ENCODE data around the gene TSPAN3.

TSPAN3 gene

GRCh38 chr15:77015646-77016320, 55.1 kb downstream of the TSPAN3 start:
- H3K27ac ChIP-seq (ENCODE audit: low read depth, low read length): no peak overlapping the region
- no peak overlapping the region for H2BK5ac ChIP-seq (ENCODE audit: low read length)
- DNase-seq: no peak
- no peaks in the 10 kb centered on the region for H3K4me1 ChIP-seq (ENCODE audit: control insufficient read depth, low read depth, low read length)
- no peaks in the 10 kb centered on the region for H3K36me3 ChIP-seq (ENCODE audit: control insufficient read depth, insufficient read depth, low read length)
- no peak overlapping the region for H2BK120ac ChIP-seq (ENCODE audit: low read depth, low read length)
- H4K8ac ChIP-seq (ENCODE audit: low read depth, low read length): no peak overlapping the region
- no peak overlapping the region for H3K4me3 ChIP-seq (ENCODE audit: low read length)
- no peaks in the 10 kb centered on the region for H3K79me2 ChIP-seq (ENCODE audit: control insufficient read depth, insufficient read depth, low read length)
- no peak overlapping the region for H2AK5ac ChIP-seq (ENCODE audit: low read length)
- no peak overlapping the region for H3K18ac ChIP-seq (ENCODE audit: low read length)
- H3K56ac ChIP-seq (ENCODE audit: low read length): no peak overlapping the region
- H2BK15ac ChIP-seq (replicated peaks; ENCODE audit: low read depth): no peak overlapping the region
- no CpG with 5 or more reads among the region's 21 CpGs for WGBS (ENCODE audit: extremely low coverage, insufficient coverage, low lambda C conversion rate)
- H3K9ac ChIP-seq (ENCODE audit: low read length): no peak overlapping the region
- no peak overlapping the region for H3K4me2 ChIP-seq (ENCODE audit: low read length)
- no peak overlapping the region for H3K23ac ChIP-seq (ENCODE audit: low read length)
- no peaks in the 10 kb centered on the region for H3K27me3 ChIP-seq (ENCODE audit: insufficient read depth, low read length, poor library complexity)
- H3K4ac ChIP-seq (ENCODE audit: low read depth, low read length): no peak overlapping the region
- H3K79me1 ChIP-seq (ENCODE audit: low read length): no peaks in the 10 kb centered on the region
- no peak overlapping the region for H4K5ac ChIP-seq (ENCODE audit: low read length)

DNA sequence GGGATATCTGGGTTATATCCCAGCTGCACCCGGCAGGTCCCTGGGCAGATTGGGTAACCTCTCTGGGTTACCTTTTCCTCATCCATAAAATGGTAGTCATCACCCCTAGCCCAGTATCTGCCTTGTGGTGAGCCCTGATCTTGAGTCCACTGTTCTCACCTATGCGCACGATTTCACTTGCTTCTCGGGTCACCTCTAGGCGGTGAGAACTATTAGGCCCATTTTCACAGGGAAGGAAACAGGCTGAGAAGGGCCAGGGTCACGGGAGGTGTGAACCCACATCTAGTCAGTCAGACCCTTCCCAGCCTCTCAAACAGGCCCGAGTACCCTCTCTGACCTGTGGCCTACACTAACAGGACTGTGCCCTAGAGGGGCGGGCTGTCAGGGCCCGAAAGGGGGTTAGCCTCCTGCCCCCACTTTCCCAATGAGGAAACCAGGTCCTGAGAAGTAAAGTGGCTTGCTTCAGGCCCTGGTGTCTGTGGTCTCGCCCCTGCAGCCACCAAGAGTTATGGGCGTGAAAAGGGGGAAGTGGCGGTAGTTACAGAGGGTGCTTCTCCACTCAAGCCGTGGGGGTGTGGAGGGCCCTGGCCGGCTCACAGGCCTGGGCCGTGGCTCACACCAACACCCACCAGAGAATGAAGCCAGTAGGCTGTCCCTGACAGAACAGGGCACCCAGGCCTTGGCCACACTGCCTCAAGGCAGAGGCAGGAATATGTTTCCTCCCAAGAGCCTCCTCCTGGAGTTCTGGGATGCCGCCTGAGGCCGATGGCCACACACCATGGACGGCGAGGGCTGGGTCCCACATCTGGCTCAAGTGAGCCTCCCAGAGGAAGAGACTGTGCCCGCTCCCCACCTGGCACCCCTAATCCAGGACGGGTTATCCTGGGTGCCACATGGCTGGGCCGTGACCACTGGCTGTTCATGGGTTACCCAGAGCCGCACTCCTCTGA, 56.5 kb downstream of the TSPAN3 start:
- H3K4me2 ChIP-seq (ENCODE audit: low read length): no peak overlapping the region
- no peaks in the 10 kb centered on the region for H3K27me3 ChIP-seq (ENCODE audit: insufficient read depth, low read length, poor library complexity)
- no peak overlapping the region for H2AK5ac ChIP-seq (ENCODE audit: low read length)
- H2BK15ac ChIP-seq (replicated peaks; ENCODE audit: low read depth): no peak overlapping the region
- no peaks in the 10 kb centered on the region for H3K36me3 ChIP-seq (ENCODE audit: control insufficient read depth, insufficient read depth, low read length)
- no peaks in the 10 kb centered on the region for H3K79me1 ChIP-seq (ENCODE audit: low read length)
- H3K4me1 ChIP-seq (ENCODE audit: control insufficient read depth, low read depth, low read length): no peaks in the 10 kb centered on the region
- H3K23ac ChIP-seq (ENCODE audit: low read length): no peak overlapping the region
- H3K27ac ChIP-seq (ENCODE audit: low read depth, low read length): no peak overlapping the region
- no peak overlapping the region for H4K8ac ChIP-seq (ENCODE audit: low read depth, low read length)
- H3K56ac ChIP-seq (ENCODE audit: low read length): no peak overlapping the region
- no peaks in the 10 kb centered on the region for H3K79me2 ChIP-seq (ENCODE audit: control insufficient read depth, insufficient read depth, low read length)
- H4K5ac ChIP-seq (ENCODE audit: low read length): no peak overlapping the region
- H2BK5ac ChIP-seq (ENCODE audit: low read length): no peak overlapping the region
- H3K18ac ChIP-seq (ENCODE audit: low read length): no peak overlapping the region
- no peak overlapping the region for H3K4ac ChIP-seq (ENCODE audit: low read depth, low read length)
- H2BK120ac ChIP-seq (ENCODE audit: low read depth, low read length): no peak overlapping the region
- no peak for DNase-seq
- no peak overlapping the region for H3K4me3 ChIP-seq (ENCODE audit: low read length)
- no CpG with 5 or more reads among the region's 23 CpGs for WGBS (ENCODE audit: extremely low coverage, insufficient coverage, low lambda C conversion rate)
- no peak overlapping the region for H3K9ac ChIP-seq (ENCODE audit: low read length)

GRCh38 chr15:77013776-77014131, 57.2 kb downstream of the TSPAN3 start:
- Histone ChIP-seq H3K56ac (ENCODE audit: low read length) (no peak overlapping the region), H3K27me3 (ENCODE audit: insufficient read depth, low read length, poor library complexity) (no peaks in the 10 kb centered on the region), H3K36me3 (ENCODE audit: control insufficient read depth, insufficient read depth, low read length) (no peaks in the 10 kb centered on the region), H3K23ac (ENCODE audit: low read length) (no peak overlapping the region), H3K4me2 (ENCODE audit: low read length) (no peak overlapping the region), H3K4me1 (ENCODE audit: control insufficient read depth, low read depth, low read length) (no peaks in the 10 kb centered on the region), H3K27ac (ENCODE audit: low read depth, low read length) (no peak overlapping the region), H2BK5ac (ENCODE audit: low read length) (no peak overlapping the region), H3K79me1 (ENCODE audit: low read length) (no peaks in the 10 kb centered on the region), H3K4me3 (ENCODE audit: low read length) (no peak overlapping the region), H2BK15ac (replicated peaks; ENCODE audit: low read depth) (no peak overlapping the region), H4K5ac (ENCODE audit: low read length) (no peak overlapping the region), H3K18ac (ENCODE audit: low read length) (no peak overlapping the region), H3K79me2 (ENCODE audit: control insufficient read depth, insufficient read depth, low read length) (no peaks in the 10 kb centered on the region), H2BK120ac (ENCODE audit: low read depth, low read length) (no peak overlapping the region), H3K4ac (ENCODE audit: low read depth, low read length) (no peak overlapping the region), H4K8ac (ENCODE audit: low read depth, low read length) (no peak overlapping the region), H3K9ac (ENCODE audit: low read length) (no peak overlapping the region), H2AK5ac (ENCODE audit: low read length) (no peak overlapping the region)
- DNase-seq: peak; percentile 66
- WGBS (ENCODE audit: extremely low coverage, insufficient coverage, low lambda C conversion rate): no CpG with 5 or more reads among the region's 6 CpGs

DNA sequence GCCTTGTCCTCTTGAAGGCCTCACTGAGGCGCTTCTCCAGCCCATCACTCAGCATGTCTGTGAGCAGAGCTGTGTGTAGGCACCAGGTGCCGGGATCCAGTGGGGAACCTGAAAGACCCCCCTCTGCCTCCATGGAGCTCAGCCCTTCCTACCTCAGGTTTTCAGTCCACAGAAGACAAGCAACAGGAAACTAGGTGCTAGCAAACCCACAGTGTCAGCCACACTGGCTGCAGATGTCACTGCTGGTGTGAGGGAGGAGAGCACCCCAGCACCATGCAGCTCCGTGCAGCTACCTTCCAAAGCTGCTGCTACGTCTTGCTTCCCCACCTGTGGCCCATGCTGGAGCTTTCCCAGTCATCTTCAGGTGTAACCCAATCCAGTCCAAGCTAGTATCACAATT, 58.0 kb downstream of the TSPAN3 start:
- Histone ChIP-seq H3K79me1 (ENCODE audit: low read length) (no peaks in the 10 kb centered on the region), H3K27ac (ENCODE audit: low read depth, low read length) (no peak overlapping the region), H2BK120ac (ENCODE audit: low read depth, low read length) (no peak overlapping the region), H3K9ac (ENCODE audit: low read length) (no peak overlapping the region), H3K18ac (ENCODE audit: low read length) (no peak overlapping the region), H3K27me3 (ENCODE audit: insufficient read depth, low read length, poor library complexity) (no peaks in the 10 kb centered on the region), H3K4me1 (ENCODE audit: control insufficient read depth, low read depth, low read length) (no peaks in the 10 kb centered on the region), H3K4me3 (ENCODE audit: low read length) (no peak overlapping the region), H3K4me2 (ENCODE audit: low read length) (no peak overlapping the region), H2BK5ac (ENCODE audit: low read length) (no peak overlapping the region), H3K36me3 (ENCODE audit: control insufficient read depth, insufficient read depth, low read length) (no peaks in the 10 kb centered on the region), H4K8ac (ENCODE audit: low read depth, low read length) (no peak overlapping the region), H4K5ac (ENCODE audit: low read length) (no peak overlapping the region), H3K23ac (ENCODE audit: low read length) (no peak overlapping the region), H2AK5ac (ENCODE audit: low read length) (no peak overlapping the region), H3K56ac (ENCODE audit: low read length) (no peak overlapping the region), H2BK15ac (replicated peaks; ENCODE audit: low read depth) (no peak overlapping the region), H3K79me2 (ENCODE audit: control insufficient read depth, insufficient read depth, low read length) (no peaks in the 10 kb centered on the region), H3K4ac (ENCODE audit: low read depth, low read length) (no peak overlapping the region)
- no CpG with 5 or more reads among the region's 4 CpGs for WGBS (ENCODE audit: extremely low coverage, insufficient coverage, low lambda C conversion rate)
- no peak for DNase-seq

- WGBS (ENCODE audit: extremely low coverage, insufficient coverage, low lambda C conversion rate): 100% methylated on average over 1 of the region's 3 CpGs
- H3K79me2 ChIP-seq (ENCODE audit: control insufficient read depth, insufficient read depth, low read length): no peaks in the 10 kb centered on the region
These were observed 58.7 kb downstream of the TSPAN3 start for GRCh38 chr15:77012117-77012712.

More at GRCh38 chr15:77012117-77012712, 58.7 kb downstream of the TSPAN3 start:
- no peaks in the 10 kb centered on the region for H3K27me3 ChIP-seq (ENCODE audit: insufficient read depth, low read length, poor library complexity)
- H3K23ac ChIP-seq (ENCODE audit: low read length): no peak overlapping the region
- no peak overlapping the region for H3K56ac ChIP-seq (ENCODE audit: low read length)
- H3K4me1 ChIP-seq (ENCODE audit: control insufficient read depth, low read depth, low read length): no peaks in the 10 kb centered on the region
- H3K27ac ChIP-seq (ENCODE audit: low read depth, low read length): no peak overlapping the region
- H3K36me3 ChIP-seq (ENCODE audit: control insufficient read depth, insufficient read depth, low read length): no peaks in the 10 kb centered on the region
- no peak overlapping the region for H3K4me3 ChIP-seq (ENCODE audit: low read length)
- DNase-seq: no peak
- no peak overlapping the region for H2BK15ac ChIP-seq (replicated peaks; ENCODE audit: low read depth)
- H4K8ac ChIP-seq (ENCODE audit: low read depth, low read length): no peak overlapping the region
- no peak overlapping the region for H2BK5ac ChIP-seq (ENCODE audit: low read length)
- no peak overlapping the region for H3K4me2 ChIP-seq (ENCODE audit: low read length)
- no peak overlapping the region for H3K18ac ChIP-seq (ENCODE audit: low read length)
- no peaks in the 10 kb centered on the region for H3K79me1 ChIP-seq (ENCODE audit: low read length)
- no peak overlapping the region for H3K4ac ChIP-seq (ENCODE audit: low read depth, low read length)
- no peak overlapping the region for H3K9ac ChIP-seq (ENCODE audit: low read length)
- H2BK120ac ChIP-seq (ENCODE audit: low read depth, low read length): no peak overlapping the region
- no peak overlapping the region for H2AK5ac ChIP-seq (ENCODE audit: low read length)
- no peak overlapping the region for H4K5ac ChIP-seq (ENCODE audit: low read length)

Data from mesendoderm (in vitro differentiated cells).